Skin of body (tissue), 3 donors: Measurements from ENCODE around the gene SPON2. TPM values are rescaled to one million over a fixed set of nuclear protein-coding genes. Genes with fewer than 3 reads are reported as not detected.
"Not testable (repeated sequence)": the region's sequence is repeated elsewhere in the genome, so short reads cannot be mapped to it uniquely, and the experiment has no call there.

Experiments
- DNase-seq: peaks from one replicate; lab custom pipeline; 2025; lab: John Stamatoyannopoulos, UW
- small RNA-seq: library from RNA; depleted of rRNA; stranded (forward); fragments of <200 nt; gene quantifications from one replicate; pipeline ENCODE3, GENCODE V24; 2014; ENCODE audit warnings: low replicate concordance
- total RNA-seq: library from RNA; depleted of rRNA; stranded (reverse); fragments of >200 nt; gene quantifications from one replicate; pipeline ENCODE4 v1.2.3, GENCODE V29; 2014

The SPON2 gene
- total RNA-seq, 1 donor from 2014 or later: 46.1 TPM

GRCh38 chr4:1152290-1152689 lies 20.1 kb downstream of the SPON2 start:
- no peak for DNase-seq

GRCh38 chr4:1151541-1151940 lies 20.8 kb downstream of the SPON2 start:
- no peak for DNase-seq

GRCh38 chr4:1150875-1151274 lies 21.5 kb downstream of the SPON2 start:
- no peak for DNase-seq

GRCh38 chr4:1139860-1140259 lies 32.5 kb downstream of the SPON2 start:
- DNase-seq: no peak

- DNase-seq: no peak
Observed at GRCh38 chr4:1137850-1138249, 34.5 kb downstream of the SPON2 start.

GRCh38 chr4:1137063-1137776 lies 35.2 kb downstream of the SPON2 start:
- DNase-seq: no peak

- no peak for DNase-seq
Observed at GRCh38 chr4:1136048-1136447, 36.3 kb downstream of the SPON2 start.

GRCh38 chr4:1133033-1133432 lies 39.4 kb downstream of the SPON2 start:
- DNase-seq: no peak

- DNase-seq: peak; percentile 50
Observed at GRCh38 chr4:1130316-1131186, 41.8 kb downstream of the SPON2 start.

GRCh38 chr4:1126506-1126905 lies 45.9 kb downstream of the SPON2 start:
- no peak for DNase-seq

GRCh38 chr4:1125466-1125865 lies 46.9 kb downstream of the SPON2 start:
- not testable (repeated sequence) for DNase-seq

- DNase-seq: no peak
Observed at GRCh38 chr4:1124818-1125217, 47.6 kb downstream of the SPON2 start.

- DNase-seq: no peak
Observed at GRCh38 chr4:1122505-1122904, 49.9 kb downstream of the SPON2 start.

Small RNAs within 50 kb of the gene (small RNA-seq; reads per million reads assigned to genes)
- not detected for gene RF00554

Other genes starting within 250 kb of the SPON2 start
- 45.2 TPM for gene GAK, start 240.3 kb downstream of the SPON2 start, total RNA-seq
- 25.4 TPM for gene TMEM175, start 240.1 kb downstream of the SPON2 start, total RNA-seq
- gene DGKQ, start 199.0 kb downstream of the SPON2 start, total RNA-seq: 4.8 TPM
- 6.9 TPM for gene IDUA, start 185.5 kb downstream of the SPON2 start, total RNA-seq
- 0.30 TPM for gene SLC26A1, start 179.2 kb downstream of the SPON2 start, total RNA-seq
- 15.0 TPM for gene FGFRL1, start 161.0 kb downstream of the SPON2 start, total RNA-seq
- gene RNF212, start 59.0 kb downstream of the SPON2 start, total RNA-seq: 3.4 TPM
- 68.6 TPM for gene CTBP1, start 76.5 kb upstream of the SPON2 start, total RNA-seq
- 32.6 TPM for gene MAEA, start 117.3 kb upstream of the SPON2 start, total RNA-seq
- 9.7 TPM for gene UVSSA, start 174.6 kb upstream of the SPON2 start, total RNA-seq
- not detected for gene NKX1-1, start 233.9 kb upstream of the SPON2 start, total RNA-seq